ELF-1 (cell line): ENCODE measurements around the gene ATP9A.
A peak's percentile ranks its signal among the peaks of the same experiment; 100 is the strongest.
"Not testable (repeated sequence)": the region's sequence is repeated elsewhere in the genome, so short reads cannot be mapped to it uniquely, and the experiment has no call there.

Experiments
- DNase-seq: peaks from one replicate; pipeline ENCODE4 v3.0.0-alpha.2; 2016; ENCODE audit warnings: low read depth, low spot score

ATP9A gene

DNA sequence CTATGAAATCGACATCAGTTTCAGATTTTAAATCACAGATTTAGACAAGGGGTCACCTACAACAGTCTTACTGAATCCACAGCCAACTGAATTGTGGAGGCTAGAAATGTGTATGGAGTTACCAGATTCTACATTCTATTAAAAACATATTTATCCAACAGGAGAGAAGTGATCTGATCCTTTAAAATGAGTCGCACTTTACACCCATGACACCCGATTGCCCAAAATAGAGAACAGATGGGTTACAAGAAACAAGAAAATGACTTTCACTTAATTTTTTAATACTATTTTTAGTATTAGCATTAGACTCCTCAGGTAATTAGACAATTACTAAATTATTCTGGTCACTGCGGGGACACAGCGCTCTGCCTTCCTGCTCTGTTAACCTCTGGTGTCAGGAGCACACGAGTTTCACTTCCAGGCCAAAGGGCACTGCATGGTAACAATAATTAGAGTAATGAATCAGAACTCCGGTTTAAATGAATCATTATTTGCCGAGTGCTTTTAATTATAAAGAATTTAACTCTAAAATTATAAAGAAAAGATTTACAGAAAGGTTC, 108.6 kb downstream of the ATP9A start:
- no peak for DNase-seq

- no peak for DNase-seq
Observed at GRCh38 chr20:51656726-51657260, 111.4 kb downstream of the ATP9A start.

GRCh38 chr20:51656089-51656488, 112.1 kb downstream of the ATP9A start:
- DNase-seq, result not testable (repeated sequence)

DNA sequence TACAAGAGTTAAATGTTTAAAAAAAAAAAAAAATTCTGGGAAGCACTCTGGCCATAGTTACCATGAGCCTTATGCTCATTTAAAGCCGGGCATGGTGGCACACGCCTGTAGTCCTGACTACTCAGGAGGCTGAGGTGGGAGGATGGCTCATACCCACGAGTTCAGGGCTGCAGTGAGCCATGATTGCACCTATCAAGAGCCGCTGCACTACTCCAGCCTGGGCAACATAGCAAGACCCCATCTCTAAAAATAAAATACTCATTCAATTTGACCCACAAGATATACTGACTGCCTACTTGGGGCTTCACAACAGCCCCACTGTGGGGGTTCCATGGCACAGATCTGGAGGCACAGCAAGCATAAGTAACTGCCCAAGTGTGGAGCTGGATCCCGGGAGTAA, 113.7 kb downstream of the ATP9A start:
- DNase-seq, result no peak

DNA sequence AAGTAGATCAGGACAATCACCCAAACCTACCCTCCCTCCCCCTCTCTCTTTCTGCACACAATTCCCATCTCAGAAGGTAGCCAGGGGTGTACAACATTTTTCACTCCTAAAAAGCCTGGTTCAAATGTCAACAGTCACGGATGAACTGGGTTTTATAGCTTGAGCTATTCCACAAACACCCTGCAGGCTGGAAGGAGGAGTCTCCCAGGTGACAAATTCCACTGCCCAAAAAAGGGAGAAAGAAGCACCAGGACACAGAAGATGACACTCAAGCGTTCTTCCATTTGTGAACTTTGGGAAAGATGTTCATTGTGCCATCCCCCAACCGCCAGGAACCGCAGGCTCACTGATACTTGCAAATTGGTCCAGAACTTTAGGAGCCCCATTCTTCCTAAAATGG, 114.1 kb downstream of the ATP9A start:
- DNase-seq, result no peak

GRCh38 chr20:51653226-51653625, 115.0 kb downstream of the ATP9A start:
- no peak for DNase-seq

GRCh38 chr20:51651921-51652549, 116.2 kb downstream of the ATP9A start:
- DNase-seq, result no peak

- no peak for DNase-seq
Observed at GRCh38 chr20:51650685-51651134, 117.5 kb downstream of the ATP9A start.

GRCh38 chr20:51648571-51648947, 119.6 kb downstream of the ATP9A start:
- DNase-seq, result no peak

- no peak for DNase-seq
Observed at GRCh38 chr20:51647674-51648570, 120.3 kb downstream of the ATP9A start.

- not testable (repeated sequence) for DNase-seq
Observed at GRCh38 chr20:51643810-51644209, 124.4 kb downstream of the ATP9A start.

GRCh38 chr20:51643390-51643789, 124.8 kb downstream of the ATP9A start:
- no peak for DNase-seq

DNA sequence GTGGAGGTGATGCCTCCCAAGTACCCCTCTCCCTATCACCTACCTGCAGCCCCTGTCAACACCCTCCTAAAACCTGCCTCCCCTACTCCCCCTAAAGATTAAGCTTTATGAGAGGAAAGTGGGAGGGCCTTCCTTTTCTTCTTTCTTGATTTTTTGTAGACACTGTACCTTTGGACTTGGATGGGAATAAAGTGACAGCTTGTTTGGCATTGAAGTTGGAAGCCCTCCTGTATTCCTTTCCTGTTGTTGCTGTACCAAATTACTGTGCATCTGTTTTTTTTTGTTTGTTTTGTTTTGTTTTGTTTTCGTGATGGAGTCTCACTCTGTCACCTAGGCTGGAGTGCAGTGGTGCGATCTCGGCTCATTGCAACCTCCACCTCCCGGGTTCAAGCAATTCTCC, 126.3 kb downstream of the ATP9A start:
- DNase-seq, result no peak

DNA sequence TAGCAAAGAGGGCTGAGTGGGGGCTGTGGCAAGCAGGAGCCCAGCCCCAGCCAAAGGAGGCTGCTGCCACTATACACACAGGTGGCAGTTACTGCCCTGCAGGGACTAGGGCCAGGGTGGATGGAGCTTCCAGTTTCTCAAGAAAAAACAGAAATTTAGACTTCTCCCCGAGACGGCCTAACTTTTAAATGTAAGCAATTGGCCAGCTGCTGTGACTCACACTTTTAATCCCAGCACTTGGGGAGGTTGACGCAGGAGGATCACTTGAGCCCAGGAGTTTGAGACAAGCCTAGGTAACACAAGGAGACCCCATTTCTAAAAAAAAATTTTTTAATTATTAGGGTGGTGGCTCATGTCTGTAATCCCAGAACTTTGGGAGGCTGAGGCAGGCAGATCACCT, 127.4 kb downstream of the ATP9A start:
- no peak for DNase-seq

DNA sequence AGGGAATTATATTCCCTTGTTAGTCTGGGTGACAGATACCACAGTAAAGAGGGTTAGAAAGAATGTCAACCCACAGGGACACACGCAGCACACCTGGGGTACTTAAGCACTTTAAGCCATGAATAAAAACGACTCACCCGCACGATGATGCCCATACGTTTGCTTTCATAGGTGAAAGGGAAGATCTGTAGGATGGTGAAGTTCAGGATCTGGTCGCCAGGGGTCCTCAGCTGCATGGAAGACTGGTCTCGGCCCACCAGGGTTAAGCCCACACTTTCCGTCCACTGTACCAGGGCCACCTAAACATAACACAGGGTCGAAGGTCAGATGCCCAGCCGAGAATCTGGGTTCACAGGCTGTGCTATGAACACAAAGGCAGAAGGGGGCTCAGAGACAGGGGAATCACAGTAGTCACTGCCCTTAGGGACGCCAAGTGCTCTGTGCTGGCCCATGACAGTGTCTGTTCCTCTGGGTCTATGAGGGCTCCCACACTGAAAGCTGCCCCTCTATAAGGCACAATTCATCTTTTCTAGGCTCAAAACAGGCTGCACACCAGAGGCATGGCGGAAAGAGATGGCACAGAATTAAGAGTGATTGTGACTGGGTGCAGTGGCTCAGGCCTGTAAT, 128.9 kb downstream of the ATP9A start:
- DNase-seq, result peak; percentile 84

GRCh38 chr20:51637241-51637640, 130.9 kb downstream of the ATP9A start:
- no peak for DNase-seq

GRCh38 chr20:51636123-51636522, 132.1 kb downstream of the ATP9A start:
- no peak for DNase-seq

DNA sequence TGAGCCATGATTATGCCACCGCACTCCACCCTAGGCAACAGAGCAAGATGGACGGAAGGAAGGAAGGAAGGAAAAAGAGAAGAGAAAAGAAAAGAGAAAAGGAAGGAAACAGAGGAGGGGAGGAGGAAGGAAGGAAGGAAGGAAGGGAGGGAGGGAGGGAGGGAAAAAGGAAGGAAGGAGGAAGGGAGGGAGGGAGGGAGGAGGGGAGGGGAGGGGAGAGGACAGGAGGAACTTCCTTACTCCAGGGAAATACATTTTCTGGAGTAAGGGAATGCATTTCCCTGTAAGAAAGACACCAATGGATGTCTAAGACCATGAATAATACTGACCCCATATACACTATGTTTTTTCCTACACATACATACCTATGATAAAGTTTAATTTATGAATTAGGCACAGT, 132.5 kb downstream of the ATP9A start:
- DNase-seq, result no peak

GRCh38 chr20:51634877-51635276, 133.3 kb downstream of the ATP9A start:
- DNase-seq, result no peak

GRCh38 chr20:51634257-51634656, 133.9 kb downstream of the ATP9A start:
- no peak for DNase-seq

GRCh38 chr20:51633430-51633829, 134.8 kb downstream of the ATP9A start:
- no peak for DNase-seq

- no peak for DNase-seq
Observed at GRCh38 chr20:51631953-51632352, 136.2 kb downstream of the ATP9A start.
